HG02938 (cell line): ENCODE measurements around the gene PRKG1.

Source experiments
- ATAC-seq: cut with Tn5 transposase; IDR thresholded peaks from one replicate; pipeline ENCODE4 v1.9.1; 2021; ENCODE audit warnings: mild to moderate bottlenecking, moderate library complexity; ENCODE audit not compliant: unreplicated experiment

The PRKG1 gene

GRCh38 chr10:52316500-52316899 lies 1242.2 kb downstream of the PRKG1 start:
- ATAC-seq, result no peak

- ATAC-seq, result no peak
These were observed 1243.9 kb downstream of the PRKG1 start for GRCh38 chr10:52318136-52318701.

DNA sequence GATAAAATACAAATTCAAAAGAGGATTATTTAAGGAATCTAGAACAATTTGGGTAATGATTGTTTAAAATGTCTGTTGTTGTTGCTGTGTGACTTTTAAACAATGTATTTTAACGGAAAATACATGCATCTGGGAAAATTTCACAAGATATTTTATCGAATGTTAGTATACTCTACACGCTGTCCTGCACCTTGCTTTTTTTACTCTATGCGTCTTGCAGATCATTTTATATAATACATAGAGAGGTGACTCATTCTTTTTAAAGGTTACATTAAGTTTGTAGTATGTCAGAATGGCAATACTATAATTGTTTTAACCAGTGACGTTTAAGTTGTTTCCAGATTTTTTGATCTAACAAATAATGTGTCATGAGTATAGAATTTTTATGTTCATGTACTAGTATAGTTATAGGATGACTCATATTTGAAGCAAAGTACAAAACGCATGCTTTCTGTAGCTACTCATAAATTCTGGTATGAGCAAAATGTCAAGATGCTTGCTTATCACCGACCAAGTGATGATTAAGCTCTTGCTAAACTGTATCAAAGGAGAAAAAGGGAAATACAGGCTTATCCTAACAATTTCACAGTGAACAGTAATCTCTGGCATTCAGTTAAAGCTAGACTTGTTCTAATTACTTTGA lies 1244.7 kb downstream of the PRKG1 start:
- ATAC-seq, result no peak

DNA sequence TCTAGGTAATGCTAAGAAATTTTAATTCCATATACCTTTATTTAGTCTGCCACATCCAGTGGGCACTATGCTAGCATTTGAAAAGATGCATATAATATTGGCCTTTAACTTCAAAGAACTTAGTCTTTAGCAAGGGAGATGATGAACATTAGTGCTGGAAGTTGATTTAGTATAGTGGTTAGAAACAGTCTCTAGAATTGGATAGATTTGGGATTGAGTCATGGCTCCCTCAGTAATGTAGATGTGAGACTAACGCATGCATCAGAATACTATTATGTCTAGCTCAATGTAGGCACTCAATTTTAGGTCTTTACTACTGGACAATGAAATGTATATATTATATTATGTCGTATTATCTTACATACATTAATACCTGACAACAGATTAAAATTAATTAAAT lies 1245.6 kb downstream of the PRKG1 start:
- no peak for ATAC-seq

DNA sequence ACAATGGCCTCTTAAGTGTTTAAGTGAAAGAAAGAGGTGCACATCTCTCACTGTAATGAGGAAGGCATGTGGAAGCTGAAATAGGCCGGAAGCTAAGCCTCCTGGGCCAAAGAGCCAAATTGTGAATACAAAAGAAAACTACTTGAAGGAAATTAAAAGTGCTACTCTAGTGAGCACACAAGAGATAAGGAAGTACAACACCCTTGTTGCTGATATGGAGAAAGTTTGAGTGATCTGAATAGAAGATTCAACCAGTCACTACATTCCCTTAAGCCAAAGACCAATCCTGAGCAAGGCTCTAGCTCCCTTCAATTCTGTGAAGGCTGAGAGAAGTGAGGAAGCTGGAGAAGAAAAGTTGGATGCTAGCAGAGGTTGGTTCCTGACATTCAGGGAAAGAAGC lies 1248.0 kb downstream of the PRKG1 start:
- no peak for ATAC-seq

- ATAC-seq, result no peak
These were observed 1248.6 kb downstream of the PRKG1 start for GRCh38 chr10:52322936-52323335.

GRCh38 chr10:52326382-52326781 lies 1252.1 kb downstream of the PRKG1 start:
- no peak for ATAC-seq

GRCh38 chr10:52331638-52332364 lies 1257.5 kb downstream of the PRKG1 start:
- ATAC-seq, result no peak

DNA sequence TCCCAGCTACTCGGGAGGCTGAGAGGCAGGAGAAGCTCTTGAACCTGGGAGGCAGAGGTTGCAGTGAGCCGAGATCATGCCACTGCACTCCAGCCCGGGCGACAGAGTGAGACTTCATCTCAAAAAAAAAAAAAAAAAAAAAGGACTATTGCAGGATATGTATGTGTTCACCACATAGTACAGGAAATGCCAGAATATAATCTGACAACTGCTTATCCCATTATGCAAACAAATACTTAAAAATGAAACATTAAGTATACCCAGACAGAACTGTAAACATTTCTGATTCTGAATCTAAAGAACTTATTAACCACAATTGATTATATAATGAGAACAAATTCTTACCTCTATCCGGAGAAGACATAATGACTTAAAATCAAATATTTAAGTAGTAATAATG lies 1258.5 kb downstream of the PRKG1 start:
- ATAC-seq, result no peak

- ATAC-seq, result no peak
These were observed 1260.3 kb downstream of the PRKG1 start for GRCh38 chr10:52334595-52334994.

DNA sequence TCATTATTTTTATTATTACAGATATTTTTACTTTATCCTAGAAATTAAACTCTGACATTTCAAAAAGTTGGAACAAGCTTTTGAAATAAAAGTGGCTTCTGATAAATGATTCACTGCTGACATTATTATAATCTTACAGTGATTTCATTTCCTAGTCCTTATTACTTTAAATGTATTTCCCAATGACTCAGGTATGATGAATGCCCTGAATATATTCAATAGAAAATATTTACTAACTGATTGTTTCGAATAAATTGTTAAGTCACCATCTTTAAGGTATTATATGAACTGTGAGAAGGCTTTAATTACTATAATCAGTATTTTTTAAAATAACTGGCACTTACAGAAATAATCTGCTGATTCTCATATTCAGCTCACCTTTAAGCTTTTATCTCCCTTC lies 1261.4 kb downstream of the PRKG1 start:
- no peak for ATAC-seq

DNA sequence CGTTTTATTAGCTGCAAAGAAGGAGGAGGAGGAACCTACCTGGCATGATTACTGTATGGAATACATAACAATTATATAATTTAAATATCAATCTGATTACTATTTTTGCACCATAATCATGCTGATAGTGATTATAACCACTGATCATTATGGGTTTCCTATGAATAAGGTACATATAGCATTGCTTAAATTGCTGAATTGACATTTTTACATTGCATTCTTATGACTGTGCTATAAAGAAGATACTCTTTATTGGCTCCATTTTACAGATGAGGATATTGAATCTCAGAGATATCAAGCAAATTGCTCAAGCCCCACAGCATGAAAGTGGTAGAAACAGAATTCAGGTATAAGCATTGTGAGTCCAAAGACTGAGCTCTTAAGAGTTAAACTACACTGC lies 1262.9 kb downstream of the PRKG1 start:
- no peak for ATAC-seq

GRCh38 chr10:52343439-52343838 lies 1269.2 kb downstream of the PRKG1 start:
- no peak for ATAC-seq

- ATAC-seq, result no peak
These were observed 1272.4 kb downstream of the PRKG1 start for GRCh38 chr10:52346394-52347326.

DNA sequence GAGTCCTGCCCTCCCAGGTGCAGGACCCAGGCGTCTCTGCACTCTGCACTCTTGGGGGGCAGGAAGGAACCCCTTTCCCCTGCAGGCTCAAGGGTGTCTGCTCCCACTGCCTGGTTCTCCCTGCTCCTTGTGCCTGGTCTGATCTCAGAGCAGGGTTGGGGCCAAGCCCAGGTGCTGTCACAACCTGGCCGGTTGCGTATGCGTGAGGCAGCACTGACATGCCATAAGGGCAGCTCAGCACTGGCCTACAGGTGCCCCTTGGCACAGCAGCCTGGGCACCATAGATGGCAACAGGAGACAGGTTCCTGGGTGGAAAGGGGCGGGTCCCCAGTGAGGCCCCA lies 1273.0 kb downstream of the PRKG1 start:
- no peak for ATAC-seq
